B cell (primary cell): ENCODE data around the gene SLC38A10. TPM values are rescaled to one million over a fixed set of nuclear protein-coding genes. Genes with fewer than 3 reads are reported as not detected.

ENCODE experiments used
- ATAC-seq: fragments of 200-7000 bp; cut with Tn5 transposase; one replicate; pipeline ENCODE4 v1.10.0; 2021; ENCODE audit warnings: low read depth, mild to moderate bottlenecking, moderate number of reproducible peaks, moderate library complexity
- CTCF ChIA-PET: fragments of 350-600 bp; sonication (Branson Sonifier 250); formaldehyde crosslinking; loops from one replicate; lab custom pipeline; 2021; ENCODE audit warnings: antibody characterized with exemption, inconsistent platforms; lab: Charles Lee
- POLR2A ChIA-PET: fragments of 350-600 bp; sonication (Branson Sonifier 250); formaldehyde crosslinking; loops from one replicate; lab custom pipeline; 2021; ENCODE audit warnings: antibody characterized with exemption; lab: Charles Lee
- DNase-seq: peaks from one replicate; pipeline ENCODE4 v3.0.0; 2013
- H2AFZ ChIP-seq: 2 replicates; pipeline ENCODE4 v1.6.1; 2012; ENCODE audit warnings: mild to moderate bottlenecking, low read depth, low read length; ENCODE audit not compliant: insufficient read depth, poor library complexity, severe bottlenecking
- H3K27ac ChIP-seq, 2 donors: 1 replicate in 1 of 2; 2 replicates in 1 of 2; pipeline ENCODE4 v1.5.1; 2012 to 2013; ENCODE audit warnings: low read length in 2 of 2, mild to moderate bottlenecking in 2 of 2, moderate library complexity in 1 of 2
- H3K27me3 ChIP-seq, 4 experiments: fragments of 200-600 bp in 1 of 4; sonication (generic) in 1 of 4; replicated peaks in 1 of 4; 1 replicate in 2 of 4; 2 replicates in 2 of 4; pipeline versions ENCODE4 v1.6.1 to v1.7.0; 2013 to 2016; ENCODE audit warnings: low read length in 3 of 4, mild to moderate bottlenecking in 2 of 4, mixed read lengths in 1 of 4, moderate library complexity in 1 of 4; ENCODE audit not compliant: insufficient read depth in 4 of 4, control insufficient read depth in 3 of 4; ENCODE audit errors: control extremely low read depth in 1 of 4
- H3K36me3 ChIP-seq, 2 experiments: replicated peaks in 1 of 2; 1 replicate in 1 of 2; 2 replicates in 1 of 2; pipeline versions ENCODE4 v1.6.1 to v1.7.1; 2013; ENCODE audit warnings: low read length in 1 of 2; ENCODE audit not compliant: insufficient read depth in 2 of 2, control insufficient read depth in 1 of 2; ENCODE audit errors: control extremely low read depth in 1 of 2, extremely low read depth in 1 of 2
- H3K4me1 ChIP-seq, 2 donors: fragments of 200-600 bp in 1 of 2; sonication (generic) in 1 of 2; 1 replicate in 1 of 2; 2 replicates in 1 of 2; pipeline versions ENCODE4 v1.5.1 to v1.6.1; 2013 to 2017; ENCODE audit warnings: low read length in 2 of 2; ENCODE audit not compliant: control insufficient read depth in 2 of 2, insufficient read depth in 2 of 2
- H3K4me2 ChIP-seq: replicated peaks from 2 replicates; pipeline ENCODE3; 2012; ENCODE audit warnings: mild to moderate bottlenecking, low read depth, low read length; ENCODE audit not compliant: poor library complexity, severe bottlenecking
- H3K4me3 ChIP-seq, 5 experiments: fragments of 200-600 bp in 1 of 5; sonication (generic) in 1 of 5; 1 replicate in 3 of 5; 2 replicates in 2 of 5; pipeline versions ENCODE4 v1.5.1 to v1.7.0; 2011 to 2016; ENCODE audit warnings: low read length in 4 of 5, mild to moderate bottlenecking in 4 of 5, low read depth in 2 of 5, control low read depth in 1 of 5, moderate library complexity in 1 of 5; ENCODE audit not compliant: insufficient read depth in 1 of 5; ENCODE audit errors: control extremely low read depth in 1 of 5, extremely low read depth in 1 of 5
- H3K79me2 ChIP-seq: fragments of 200-600 bp; sonication (generic); one replicate; pipeline ENCODE4 v1.6.0; 2016; ENCODE audit warnings: low read length; ENCODE audit not compliant: control insufficient read depth, insufficient read depth
- H3K9ac ChIP-seq: fragments of 200-600 bp; sonication (generic); 2 replicates; pipeline ENCODE4 v1.6.1; 2017; ENCODE audit warnings: mild to moderate bottlenecking, low read length, moderate library complexity
- H3K9me3 ChIP-seq, 3 donors: one replicate each; pipeline versions ENCODE4 v1.6.1 to v1.7.1; 2013; ENCODE audit warnings: low read length in 2 of 3; ENCODE audit not compliant: control insufficient read depth in 2 of 3, insufficient read depth in 1 of 3; ENCODE audit errors: control extremely low read depth in 1 of 3
- H4K20me1 ChIP-seq: 2 replicates; pipeline ENCODE4 v1.6.0; 2012; ENCODE audit warnings: mild to moderate bottlenecking, low read length; ENCODE audit not compliant: insufficient read depth, control insufficient read depth, poor library complexity, severe bottlenecking
- H3K27ac Mint-ChIP-seq: one replicate; pipeline ENCODE4 v1.8.0; 2021; ENCODE audit warnings: mixed read lengths
- H3K27me3 Mint-ChIP-seq: one replicate; pipeline ENCODE4 v1.8.0; 2021; ENCODE audit warnings: mixed read lengths
- H3K4me1 Mint-ChIP-seq: one replicate; pipeline ENCODE4 v1.8.0; 2021; ENCODE audit warnings: mixed read lengths
- H3K4me3 Mint-ChIP-seq: one replicate; pipeline ENCODE4 v1.8.0; 2021; ENCODE audit warnings: mixed read lengths
- H3K9me3 Mint-ChIP-seq: one replicate; pipeline ENCODE4 v1.8.0; 2022; ENCODE audit warnings: mixed read lengths; ENCODE audit not compliant: insufficient read depth
- CTCF ChIP-seq: fragments of 200-600 bp; IDR thresholded peaks from one replicate; pipeline ENCODE4 v1.8.0; 2022; ENCODE audit warnings: antibody characterized with exemption, mild to moderate bottlenecking
- EZH2 ChIP-seq: IDR thresholded peaks from 2 replicates; pipeline ENCODE4 v1.6.1; 2012; ENCODE audit warnings: borderline replicate concordance, low read depth, mild to moderate bottlenecking, moderate library complexity, low read length; ENCODE audit not compliant: insufficient read depth, poor library complexity, severe bottlenecking
- WGBS: methylation state at CpG from one replicate; pipeline ENCODE4 v1.1.5; 2013; ENCODE audit warnings: missing lambda C conversion rate; ENCODE audit not compliant: insufficient coverage; 5-methylcytosine and 5-hydroxymethylcytosine counted together
- intact Hi-C: fragments of 100-400 bp; cut with micrococcal nuclease; formaldehyde crosslinking; loops from one replicate; pipeline ENCODE4 v1.10.0; 2022
- polyA plus RNA-seq: library from polyadenylated mRNA; depleted of rRNA; stranded (reverse); fragments of >200 nt; gene quantifications from 2 replicates; pipeline ENCODE4 v1.2.3, GENCODE V29; 2012
- total RNA-seq, 2 donors: library from RNA; stranded (reverse); fragments of 120-200 nt in 1 of 2; gene quantifications; 1 replicate in 1 of 2; 2 replicates in 1 of 2; pipeline versions ENCODE4 v1.2.3 to v1.2.4, GENCODE V29; 2013 to 2022

Gene SLC38A10
- total and polyA plus RNA-seq, 2 donors (not counting 1 experiment from before 2014, with no cell fraction given) = 76.1 to 104 TPM

GRCh38 chr17:81304196-81305015 is 9.3 kb upstream of the SLC38A10 start:
- no peak for ATAC-seq
- Histone ChIP-seq H3K4me1 (peaks cover 5 to 6% of the 10 kb centered on the region in 2 donors), H3K9me3 (no peaks in the 10 kb centered on the region), H3K9ac (no peak overlapping the region), H2AFZ (no peak overlapping the region), H3K27me3 (peaks cover 0 to 3% (median 1%) of the 10 kb centered on the region in 4 experiments), H3K36me3 (no peaks in the 10 kb centered on the region), H3K27ac (no peak overlapping the region), H3K4me3 (no peak overlapping the region), H4K20me1 (no peaks in the 10 kb centered on the region), H3K4me2 (no peak overlapping the region), H3K79me2 (no peaks in the 10 kb centered on the region)
- H3K4me3 Mint-ChIP-seq = no peak overlapping the region
- CTCF ChIA-PET = no interaction called here
- peaks cover 4% of the 10 kb centered on the region for H3K27me3 Mint-ChIP-seq
- H3K4me1 Mint-ChIP-seq = peaks cover 7% of the 10 kb centered on the region
- H3K9me3 Mint-ChIP-seq = no peaks in the 10 kb centered on the region
- H3K27ac Mint-ChIP-seq = no peak overlapping the region
- POLR2A ChIA-PET = no interaction called here
- no peak for DNase-seq
- WGBS = 95% methylated on average over 39 of the region's 39 CpGs
- intact Hi-C loops = no loop called here
- TF ChIP-seq CTCF = no peak
- no peak for TF ChIP-seq EZH2

GRCh38 chr17:81303385-81303784 is 8.3 kb upstream of the SLC38A10 start:
- POLR2A ChIA-PET = no interaction called here
- no peaks in the 10 kb centered on the region for H3K27me3 Mint-ChIP-seq
- Histone ChIP-seq H4K20me1 (no peaks in the 10 kb centered on the region), H3K27ac (no peak overlapping the region), H3K79me2 (no peaks in the 10 kb centered on the region), H3K4me1 (no peaks in the 10 kb centered on the region), H3K4me3 (no peak overlapping the region), H3K9me3 (no peaks in the 10 kb centered on the region), H3K4me2 (no peak overlapping the region), H3K27me3 (no peaks in the 10 kb centered on the region), H3K36me3 (no peaks in the 10 kb centered on the region), H3K9ac (no peak overlapping the region), H2AFZ (no peak overlapping the region)
- H3K9me3 Mint-ChIP-seq = no peaks in the 10 kb centered on the region
- intact Hi-C loops = no loop called here
- no peak overlapping the region for H3K27ac Mint-ChIP-seq
- 94% methylated on average over 9 of the region's 11 CpGs for WGBS
- CTCF ChIA-PET = no interaction called here
- DNase-seq = no peak
- no peak overlapping the region for H3K4me3 Mint-ChIP-seq
- H3K4me1 Mint-ChIP-seq = peaks cover 3% of the 10 kb centered on the region
- TF ChIP-seq EZH2 = no peak
- no peak for TF ChIP-seq CTCF
- no peak for ATAC-seq
